Measurements from ENCODE around the gene CD151. TPM values are rescaled to one million over a fixed set of nuclear protein-coding genes. Genes with fewer than 3 reads are reported as not detected.

Gene CD151
- total and polyA plus RNA-seq, 4 donors, result 31.6 to 264 (median 124) TPM

- Histone ChIP-seq H3K9ac (ENCODE audit: low read depth in 1 of 2, low read length in 2 of 2) (peak overlapping the region in 1 of 2 donors; percentile 16), H3K4me1 (ENCODE audit: control insufficient read depth in 4 of 4, insufficient read depth in 4 of 4, low read length in 3 of 4) (peaks cover 39 to 81% (median 59%) of the 10 kb centered on the region in 4 donors), H3K4me3 (ENCODE audit: low read depth in 1 of 3, low read length in 3 of 3) (peak overlapping the region in 1 of 3 donors; percentile 85), H3K36me3 (ENCODE audit: control insufficient read depth in 4 of 4, insufficient read depth in 3 of 4, low read depth in 1 of 4, low read length in 3 of 4) (peaks cover 0 to 4% (median 2%) of the 10 kb centered on the region in 4 donors), H3K9me3 (ENCODE audit: control insufficient read depth in 4 of 4, low read length in 3 of 4) (no peaks in the 10 kb centered on the region), H3K27ac (ENCODE audit: low read depth in 1 of 2, low read length in 2 of 2) (peak overlapping the region in 1 of 2 donors; percentile 46), H3K27me3 (ENCODE audit: control insufficient read depth in 4 of 4, insufficient read depth in 4 of 4, low read length in 3 of 4) (no peaks in the 10 kb centered on the region)
- no peak for DNase-seq (ENCODE audit: low spot score)
- 80% methylated on average over 23 of the region's 23 CpGs for WGBS
- TF ChIP-seq NR2F2 (IDR thresholded peaks at IDR 0.05), result no peak
- TF ChIP-seq, protein P1, sequence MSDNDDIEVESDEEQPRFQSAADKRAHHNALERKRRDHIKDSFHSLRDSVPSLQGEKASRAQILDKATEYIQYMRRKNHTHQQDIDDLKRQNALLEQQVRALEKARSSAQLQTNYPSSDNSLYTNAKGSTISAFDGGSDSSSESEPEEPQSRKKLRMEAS (IDR thresholded peaks at IDR 0.05), result no peak
- TF ChIP-seq REST (IDR thresholded peaks at IDR 0.05), result no peak
- TF ChIP-seq SP1 (IDR thresholded peaks at IDR 0.05), result no peak
- no peak for TF ChIP-seq FOXA2 (IDR thresholded peaks at IDR 0.05)
- TF ChIP-seq HNF4G (IDR thresholded peaks at IDR 0.05), result no peak
- TF ChIP-seq EGR1 (IDR thresholded peaks at IDR 0.05; ENCODE audit: low read depth in 2 of 2), result no peak
- TF ChIP-seq HNF4A (conservative IDR thresholded peaks at IDR 0.05), result no peak
- TF ChIP-seq, protein P2, sequence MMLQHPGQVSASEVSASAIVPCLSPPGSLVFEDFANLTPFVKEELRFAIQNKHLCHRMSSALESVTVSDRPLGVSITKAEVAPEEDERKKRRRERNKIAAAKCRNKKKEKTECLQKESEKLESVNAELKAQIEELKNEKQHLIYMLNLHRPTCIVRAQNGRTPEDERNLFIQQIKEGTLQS (IDR thresholded peaks at IDR 0.05), result no peak
- TF ChIP-seq FOXA1 (IDR thresholded peaks at IDR 0.05), result no peak
- TF ChIP-seq GABPA (IDR thresholded peaks at IDR 0.05 in 1 of 2, conservative IDR thresholded peaks at IDR 0.05 in 1 of 2), result no peak
- TF ChIP-seq JUND (IDR thresholded peaks at IDR 0.05), result no peak
- TF ChIP-seq TAF1 (conservative IDR thresholded peaks at IDR 0.05), result no peak
- TF ChIP-seq, protein P3, sequence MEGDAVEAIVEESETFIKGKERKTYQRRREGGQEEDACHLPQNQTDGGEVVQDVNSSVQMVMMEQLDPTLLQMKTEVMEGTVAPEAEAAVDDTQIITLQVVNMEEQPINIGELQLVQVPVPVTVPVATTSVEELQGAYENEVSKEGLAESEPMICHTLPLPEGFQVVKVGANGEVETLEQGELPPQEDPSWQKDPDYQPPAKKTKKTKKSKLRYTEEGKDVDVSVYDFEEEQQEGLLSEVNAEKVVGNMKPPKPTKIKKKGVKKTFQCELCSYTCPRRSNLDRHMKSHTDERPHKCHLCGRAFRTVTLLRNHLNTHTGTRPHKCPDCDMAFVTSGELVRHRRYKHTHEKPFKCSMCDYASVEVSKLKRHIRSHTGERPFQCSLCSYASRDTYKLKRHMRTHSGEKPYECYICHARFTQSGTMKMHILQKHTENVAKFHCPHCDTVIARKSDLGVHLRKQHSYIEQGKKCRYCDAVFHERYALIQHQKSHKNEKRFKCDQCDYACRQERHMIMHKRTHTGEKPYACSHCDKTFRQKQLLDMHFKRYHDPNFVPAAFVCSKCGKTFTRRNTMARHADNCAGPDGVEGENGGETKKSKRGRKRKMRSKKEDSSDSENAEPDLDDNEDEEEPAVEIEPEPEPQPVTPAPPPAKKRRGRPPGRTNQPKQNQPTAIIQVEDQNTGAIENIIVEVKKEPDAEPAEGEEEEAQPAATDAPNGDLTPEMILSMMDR (IDR thresholded peaks at IDR 0.05; ENCODE audit: low read depth, low read length, missing input control), result no peak
- no peak for TF ChIP-seq RXRA (IDR thresholded peaks at IDR 0.05)
- TF ChIP-seq RAD21 (IDR thresholded peaks at IDR 0.05), result no peak
- no peak for TF ChIP-seq ZBTB33 (IDR thresholded peaks at IDR 0.05)
- TF ChIP-seq YY1 (IDR thresholded peaks at IDR 0.05), result no peak
These were observed 707 bp upstream of the CD151 start for GRCh38 chr11:831961-832528.

Measured in liver (tissue), 9 donors.